ENCODE measurements around the gene LMF1. TPM values are rescaled to one million over a fixed set of nuclear protein-coding genes. Genes with fewer than 3 reads are reported as not detected.

The LMF1 gene
- total RNA-seq, 1 donor from 2014 or later = 9.4 TPM

DNA sequence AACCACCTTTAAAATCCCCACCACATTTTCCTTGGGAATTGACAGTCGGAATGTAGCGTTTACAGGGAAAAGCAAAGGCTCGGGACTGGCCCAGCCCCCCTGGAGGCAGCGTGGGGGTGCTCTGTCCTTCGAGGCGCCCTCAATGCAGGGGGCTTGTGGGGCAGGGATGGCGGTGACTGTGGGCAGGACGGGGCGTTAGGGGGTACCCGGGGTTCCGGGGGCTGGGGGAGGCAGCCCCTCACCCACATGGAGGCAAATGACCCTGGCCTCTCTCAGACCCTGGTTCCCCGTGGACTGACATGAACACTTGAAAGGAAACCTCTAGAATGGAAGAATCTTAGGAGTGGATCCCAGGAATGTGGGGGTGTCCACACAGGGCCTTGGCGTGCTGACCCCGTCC, 91.9 kb downstream of the LMF1 start:
- DNase-seq = no peak

DNA sequence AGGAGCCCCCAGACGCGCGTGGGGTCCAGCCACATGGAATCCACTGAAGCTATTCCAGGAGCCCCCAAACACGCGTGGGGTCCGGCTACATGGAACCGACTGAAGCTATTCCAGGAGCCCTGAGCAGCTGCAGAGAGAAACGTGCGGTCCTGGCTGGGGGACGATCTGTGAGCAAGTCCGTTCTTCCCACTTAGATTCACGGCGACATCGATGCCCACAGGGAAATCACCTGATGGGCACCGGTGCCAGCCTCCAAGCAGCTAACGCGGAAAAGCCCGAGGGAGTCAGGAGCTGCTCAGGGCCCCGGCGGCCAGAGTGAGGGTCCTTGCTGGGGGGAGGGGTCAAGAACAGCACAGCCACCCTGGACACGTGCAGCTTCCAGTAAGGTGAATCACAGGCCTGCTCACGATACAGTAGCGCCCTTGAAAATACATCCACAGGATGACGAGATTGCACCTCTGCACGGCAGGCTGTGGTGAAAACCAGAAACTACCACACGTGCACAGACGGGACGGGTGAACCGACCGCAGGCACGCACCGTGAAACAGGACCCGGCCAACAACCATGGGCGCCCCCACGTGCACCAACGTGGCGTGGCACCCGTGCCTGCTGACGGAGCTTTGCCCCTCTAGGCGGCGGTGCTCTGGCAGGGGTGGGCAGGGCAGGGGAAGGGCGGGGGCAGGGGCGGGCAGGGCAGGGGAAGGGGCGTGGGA, 92.6 kb downstream of the LMF1 start:
- no peak for DNase-seq

GRCh38 chr16:877242-878071, 93.3 kb downstream of the LMF1 start:
- no peak for DNase-seq

GRCh38 chr16:876523-877241, 94.1 kb downstream of the LMF1 start:
- no peak for DNase-seq

DNA sequence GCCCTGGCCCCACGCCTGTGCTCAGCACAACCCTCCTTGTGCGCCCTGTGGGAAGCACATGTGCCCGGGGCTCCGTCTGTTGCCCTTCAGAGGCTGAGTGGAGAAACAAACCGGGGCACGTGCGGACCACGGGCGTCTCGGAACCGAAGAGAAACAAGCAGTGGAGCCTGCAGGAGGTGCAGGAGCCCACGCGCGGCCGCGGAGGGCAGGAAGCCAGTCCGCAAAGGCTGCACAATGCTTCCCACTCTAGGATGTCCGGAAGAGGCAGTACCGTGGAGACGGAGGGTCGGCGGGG, 94.8 kb downstream of the LMF1 start:
- DNase-seq = no peak

DNA sequence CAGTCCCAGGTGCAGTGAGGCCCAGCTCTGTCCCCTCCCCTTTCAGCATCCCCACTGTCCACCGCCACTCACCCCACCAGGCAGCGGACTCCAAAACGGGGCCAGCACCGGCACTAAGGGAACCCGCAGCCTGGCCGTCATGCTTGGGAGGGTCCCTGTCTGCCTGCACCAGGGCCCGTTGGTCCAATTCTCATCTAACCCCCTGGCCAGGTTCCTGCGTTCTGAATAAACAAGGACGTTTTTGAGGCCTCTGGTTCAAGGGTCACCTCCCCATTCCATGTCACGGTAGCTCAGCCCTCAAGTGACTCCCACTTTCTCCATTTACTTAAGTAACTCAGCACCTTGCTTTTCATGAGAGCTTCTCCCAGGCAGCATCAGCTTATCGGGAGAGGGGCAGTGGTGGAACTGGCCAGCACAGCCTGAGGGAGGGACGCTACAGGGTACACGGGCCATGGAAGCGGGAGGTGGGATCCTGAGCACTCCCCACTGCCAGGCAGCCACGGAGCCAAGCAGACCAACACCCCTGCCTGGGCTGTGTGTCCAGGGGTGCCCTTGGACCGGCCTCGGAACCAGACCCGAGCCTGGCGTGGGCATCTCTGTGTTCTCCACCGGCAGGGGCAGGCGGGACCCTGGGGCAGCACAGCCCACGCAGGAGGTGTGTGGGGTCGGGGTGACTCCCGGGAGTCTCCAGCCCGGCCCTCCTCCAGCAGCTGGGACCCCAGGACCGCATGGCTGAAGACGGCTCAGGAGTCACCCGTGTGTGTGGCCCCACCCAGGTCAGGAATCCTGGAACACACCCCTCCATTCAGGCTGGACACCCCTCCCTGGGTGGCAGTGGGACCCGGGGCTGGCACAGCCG, 95.4 kb downstream of the LMF1 start:
- DNase-seq = no peak

- no peak for DNase-seq
Measured at GRCh38 chr16:874366-875181, 96.2 kb downstream of the LMF1 start.

DNA sequence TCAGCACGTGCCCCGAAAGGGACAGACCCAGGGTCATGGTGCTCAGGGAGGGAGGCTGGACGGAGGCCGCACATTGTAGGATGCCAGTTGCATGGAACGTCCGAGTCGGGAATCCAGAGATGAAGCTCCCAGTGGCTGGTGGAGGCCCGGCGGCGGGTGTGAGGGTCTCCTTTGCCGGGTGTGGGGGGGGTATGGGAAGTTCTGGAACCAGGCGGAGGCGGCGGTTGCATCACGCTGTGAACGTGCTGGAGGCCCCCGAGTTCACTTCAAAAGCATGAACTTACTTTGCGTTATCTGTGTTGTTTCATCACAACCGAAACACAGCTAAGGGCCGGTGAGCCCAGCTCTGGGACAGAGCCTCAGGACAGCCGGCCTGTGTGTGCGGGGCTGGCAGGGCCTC, 96.9 kb downstream of the LMF1 start:
- no peak for DNase-seq

DNA sequence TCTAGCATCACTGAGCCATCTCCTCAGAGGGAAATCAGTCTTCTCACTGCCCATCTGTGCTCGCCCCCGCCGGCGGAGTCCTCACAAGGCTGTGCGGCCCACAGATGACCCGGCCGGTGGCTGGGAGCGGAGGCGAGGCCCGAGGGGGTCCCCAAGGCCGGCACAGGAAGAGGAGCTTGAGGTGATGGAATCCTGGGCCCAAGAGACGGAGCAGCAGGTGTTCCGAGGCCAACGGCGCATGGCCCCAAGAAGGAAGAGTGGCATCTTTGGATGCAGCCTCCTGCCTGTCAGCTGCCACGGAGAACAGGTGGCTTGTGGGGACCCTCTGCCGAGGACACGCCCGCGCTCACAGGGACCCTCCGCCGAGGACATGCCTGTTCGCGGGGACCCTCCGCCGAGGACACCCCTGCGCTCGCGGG, 97.5 kb downstream of the LMF1 start:
- no peak for DNase-seq

GRCh38 chr16:872436-873242, 98.1 kb downstream of the LMF1 start:
- no peak for DNase-seq

GRCh38 chr16:871562-872345, 99.0 kb downstream of the LMF1 start:
- DNase-seq = no peak

- DNase-seq = no peak
Measured at GRCh38 chr16:870856-871561, 99.8 kb downstream of the LMF1 start.

- DNase-seq = no peak
Measured at GRCh38 chr16:869823-870641, 100.8 kb downstream of the LMF1 start.

DNA sequence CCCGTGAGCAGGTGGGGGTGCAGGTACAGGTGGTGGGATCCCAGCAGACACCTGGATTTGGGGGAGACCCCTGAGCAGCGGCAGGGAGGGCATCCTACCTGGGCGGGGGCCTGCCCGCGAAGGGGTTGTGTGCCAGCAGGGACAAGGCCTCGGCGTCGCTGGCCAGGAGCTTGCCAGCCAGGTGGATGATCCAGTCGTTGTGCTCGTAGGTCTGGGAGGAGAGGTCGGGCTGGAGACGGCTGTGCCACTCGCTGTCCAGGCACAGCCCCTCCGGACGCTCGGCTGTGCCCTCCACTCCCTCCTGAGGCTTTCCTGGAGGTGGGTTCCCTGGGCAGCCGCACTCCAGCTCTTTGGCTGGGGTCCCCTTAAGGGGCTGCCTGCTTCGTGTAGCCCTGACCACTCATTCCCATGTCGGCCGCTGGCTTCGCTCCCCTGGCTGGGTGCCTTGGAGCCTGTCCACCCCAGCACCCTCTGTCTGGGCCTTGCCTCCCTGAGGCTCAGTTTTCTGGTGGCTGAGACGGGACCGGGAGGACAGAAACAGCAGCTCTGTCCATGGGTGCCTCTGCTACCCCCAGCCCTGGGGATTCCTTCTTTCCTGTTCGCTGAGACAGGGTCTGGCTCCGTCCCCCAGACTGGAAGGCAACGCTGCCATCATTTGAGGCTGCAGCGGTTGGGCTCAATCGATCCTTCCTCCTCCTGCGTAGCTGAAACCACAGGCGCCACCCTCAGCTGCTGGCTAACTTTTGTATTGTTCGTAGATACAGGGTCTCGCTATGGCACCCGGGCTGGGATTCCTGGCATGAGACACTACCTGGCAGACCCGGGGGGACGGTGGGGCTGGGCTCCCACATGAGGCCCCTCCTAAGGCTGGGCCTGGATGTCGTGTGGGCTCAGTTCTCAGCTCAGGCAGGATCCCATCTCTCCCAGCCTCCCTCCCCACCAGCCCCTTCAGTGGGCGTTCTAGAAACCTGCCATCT, 101.7 kb downstream of the LMF1 start:
- DNase-seq = no peak

- DNase-seq = no peak
Measured at GRCh38 chr16:868386-868755, 102.4 kb downstream of the LMF1 start.

GRCh38 chr16:867421-868385, 103.1 kb downstream of the LMF1 start:
- no peak for DNase-seq

Measured in occipital lobe (tissue), 2 donors.